ENCODE results near the gene C18orf63.

GRCh38 chr18:74274700-74275099 is 40.9 kb upstream of the C18orf63 start:
- TF ChIP-seq CTCF (IDR thresholded peaks at IDR 0.05) = no peak
- TF ChIP-seq POLR2A (IDR thresholded peaks at IDR 0.05) = no peak
